CD4-positive, alpha-beta T cell treated with Interleukin-17A for 4 hours (primary cell): Measurements from ENCODE around the gene KCNC2.

ENCODE experiments used
- DNase-seq: peaks from one replicate; pipeline ENCODE4 v3.0.0-alpha.2; 2020; ENCODE audit warnings: mixed read lengths

Gene KCNC2

DNA sequence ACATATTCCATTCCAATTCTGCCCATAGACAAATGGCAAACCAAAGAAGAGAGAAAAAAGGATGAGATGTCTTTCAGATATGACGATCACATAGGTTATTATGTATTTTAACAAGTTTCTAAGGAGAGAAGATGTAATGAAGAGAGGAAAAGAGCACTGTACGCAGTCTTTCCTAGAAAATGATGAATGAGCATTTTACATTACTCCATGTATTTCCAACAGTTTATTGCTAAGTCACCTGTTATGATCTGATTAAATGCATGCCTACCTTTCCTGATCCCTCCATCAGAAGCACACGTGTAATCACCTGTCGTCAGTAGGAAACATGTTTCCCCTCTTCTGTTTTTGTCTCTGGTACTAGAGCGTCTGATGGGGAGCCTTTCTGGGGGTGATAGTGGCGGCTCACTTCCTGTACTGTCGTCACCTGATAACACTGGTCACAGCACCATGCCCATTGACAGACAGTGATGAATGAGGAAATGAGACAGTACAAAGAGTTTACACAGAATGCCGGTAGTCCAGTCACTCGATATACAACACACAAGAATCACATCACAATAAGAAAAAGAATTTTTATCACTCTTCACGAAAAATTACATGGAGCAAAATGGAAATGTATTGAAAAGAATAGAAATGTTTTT, 161.6 kb downstream of the KCNC2 start:
- DNase-seq = no peak

DNA sequence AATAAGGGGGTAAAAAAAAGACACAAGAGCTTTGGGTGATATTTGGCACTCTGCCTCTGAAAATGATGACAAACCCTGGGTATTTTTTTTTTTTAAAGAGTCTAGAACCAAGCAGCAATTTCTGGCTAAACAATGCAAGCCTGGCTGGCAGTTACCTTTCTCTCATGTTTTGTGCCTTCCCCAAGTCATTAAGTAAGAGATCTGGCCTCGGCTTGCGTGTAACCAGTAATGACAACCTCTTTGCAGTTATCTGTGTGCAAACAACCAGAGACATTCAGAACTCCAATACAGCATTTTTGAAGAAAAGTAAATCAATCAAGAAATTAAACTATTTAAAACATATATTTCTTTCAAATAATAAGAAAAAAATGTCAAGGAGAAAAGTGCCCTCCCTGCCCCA, 167.5 kb downstream of the KCNC2 start:
- DNase-seq = no peak

DNA sequence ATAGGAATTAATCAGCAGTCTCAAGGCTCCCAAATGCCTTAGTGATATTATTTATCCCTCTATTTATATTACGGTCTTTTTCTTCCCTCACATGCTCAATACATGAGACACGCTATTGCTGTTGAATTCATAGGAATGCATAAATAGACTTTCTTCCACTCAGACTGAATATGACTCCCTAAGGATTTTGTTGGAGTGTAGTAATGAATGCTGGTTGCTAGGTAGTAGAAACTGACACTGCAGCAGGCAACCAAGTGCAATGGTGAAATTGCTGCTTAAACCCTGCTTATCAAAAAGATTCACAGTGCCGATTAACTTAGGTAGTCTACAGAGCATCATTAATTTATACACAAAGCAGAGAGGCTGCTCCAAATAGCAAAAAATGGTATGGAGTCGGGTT, 168.2 kb downstream of the KCNC2 start:
- no peak for DNase-seq

DNA sequence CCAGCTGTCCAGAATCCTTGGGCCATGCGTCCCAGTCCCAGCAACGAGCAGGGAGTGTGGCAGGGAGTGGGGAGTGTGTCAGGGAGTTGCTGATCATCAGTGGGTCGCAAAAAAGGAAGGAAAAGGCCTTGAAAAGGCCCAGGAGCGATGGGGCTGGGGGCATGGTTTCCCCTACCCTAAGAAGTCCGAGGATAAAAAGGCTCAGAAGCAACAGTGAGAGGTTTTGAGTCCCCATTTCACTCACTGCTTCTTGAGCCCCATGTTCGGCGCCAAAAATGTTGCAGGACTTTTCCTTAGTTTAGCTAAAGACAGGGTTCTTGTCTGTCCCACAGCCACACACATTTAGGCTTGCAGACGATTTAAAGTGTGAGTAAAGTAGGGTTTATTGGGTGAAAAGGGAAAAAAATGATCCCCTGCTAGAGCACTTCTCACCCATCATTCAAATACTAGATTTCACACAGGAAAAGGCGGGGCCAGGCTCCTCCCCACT, 189.5 kb downstream of the KCNC2 start:
- DNase-seq = no peak

DNA sequence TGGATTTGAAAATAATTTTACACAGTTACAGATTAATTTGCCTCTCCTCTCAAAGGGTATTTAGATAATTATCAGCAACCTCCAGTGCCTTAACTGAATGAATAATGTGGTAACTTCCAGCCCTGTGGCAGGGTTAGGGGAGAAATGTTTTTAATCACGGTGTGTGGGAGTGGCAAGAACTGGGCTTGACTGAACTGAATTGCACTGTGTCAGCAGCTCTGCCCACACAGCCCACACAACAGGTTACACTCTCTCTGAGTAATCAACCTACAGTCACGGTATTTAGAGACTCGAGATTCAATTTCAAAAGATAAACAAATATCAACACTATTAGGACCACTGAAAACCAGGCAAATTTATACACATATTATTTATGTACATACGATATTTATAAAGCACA, 198.5 kb downstream of the KCNC2 start:
- DNase-seq = no peak

DNA sequence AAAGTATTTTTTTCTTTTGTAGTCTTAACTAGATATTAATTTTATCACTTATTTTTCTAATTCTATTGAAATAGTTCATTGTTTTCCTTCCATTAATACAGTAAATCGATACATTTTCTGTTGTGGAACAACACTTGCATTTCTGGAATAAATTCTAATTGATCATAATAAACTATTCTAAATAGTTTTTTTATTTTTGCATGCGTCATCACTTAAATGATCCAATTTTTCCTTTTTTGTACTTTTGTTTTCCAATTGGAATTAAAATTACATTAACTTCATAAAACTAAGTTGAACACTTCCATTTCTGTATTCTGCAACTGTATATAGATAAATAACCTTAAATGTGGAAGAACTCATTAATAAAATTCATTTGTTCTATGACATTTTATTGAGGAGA, 202.5 kb downstream of the KCNC2 start:
- DNase-seq = no peak

DNA sequence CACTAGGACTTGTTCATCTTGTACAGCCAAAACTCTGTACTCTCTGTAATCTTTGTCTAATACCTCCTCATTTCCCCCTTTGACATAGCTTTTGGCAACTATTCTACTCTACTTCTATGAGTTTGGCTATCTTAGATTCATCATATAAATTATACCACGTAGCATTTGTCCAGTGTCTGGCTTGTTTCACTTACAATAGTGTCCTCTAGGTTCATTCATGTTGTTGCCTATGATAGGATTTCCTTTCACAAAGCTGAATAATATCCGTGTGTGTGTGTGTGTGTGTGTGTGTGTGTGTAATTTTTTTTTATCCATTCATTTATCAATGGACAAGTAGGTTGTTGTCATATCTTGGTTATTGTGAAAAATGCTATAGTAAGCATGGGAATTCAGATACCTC, 209.5 kb downstream of the KCNC2 start:
- no peak for DNase-seq

DNA sequence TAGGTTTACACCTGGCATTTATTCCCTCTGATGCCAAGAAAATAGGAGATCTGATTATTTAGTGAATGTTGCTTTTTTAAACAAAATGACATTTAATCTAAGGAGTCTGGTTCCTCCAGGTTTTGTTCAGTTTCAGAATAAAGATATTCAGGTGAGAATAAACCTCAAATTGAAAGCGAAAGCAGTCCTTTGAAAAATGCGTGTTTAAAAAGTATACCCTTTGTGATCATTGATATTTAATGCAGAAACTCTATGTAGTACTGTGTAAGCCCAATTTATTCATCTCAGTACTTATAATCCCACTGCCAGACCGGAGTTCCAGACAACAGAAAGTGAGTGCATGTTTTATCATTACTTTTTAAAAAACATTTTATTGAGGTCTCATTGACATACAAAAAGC, 210.2 kb downstream of the KCNC2 start:
- no peak for DNase-seq
